HEK293 (cell line): Measurements from ENCODE around the gene EYS.

Source experiments
- CTCF ChIA-PET: fragments of 350-600 bp; formaldehyde crosslinking; extraction: SDS; loops from one replicate; lab custom pipeline; 2021; ENCODE audit warnings: antibody characterized with exemption; lab: Yijun Ruan, JAX
- POLR2A ChIA-PET: fragments of 300-600 bp; formaldehyde crosslinking; extraction: SDS; loops from one replicate; lab custom pipeline; 2020; ENCODE audit warnings: antibody characterized with exemption, inconsistent platforms; lab: Yijun Ruan, JAX
- H3K27ac ChIP-seq: fragments of 200-500 bp; sonication (Bioruptor generic); 2 replicates; pipeline ENCODE4 v1.5.1; 2014; ENCODE audit warnings: low read depth, low read length, control low read depth, inconsistent platforms; ENCODE audit errors: extremely low read depth
- H3K36me3 ChIP-seq, 2 experiments: fragments of 200-500 bp in 1 of 2; sonication (Bioruptor generic) in 1 of 2; 1 replicate in 1 of 2; 2 replicates in 1 of 2; pipeline ENCODE4 v1.5.1; 2014 to 2017; ENCODE audit warnings: inconsistent platforms in 2 of 2, low read length in 2 of 2; ENCODE audit not compliant: control insufficient read depth in 2 of 2, insufficient read depth in 1 of 2
- H3K4me1 ChIP-seq: fragments of 200-500 bp; sonication (Bioruptor generic); 2 replicates; pipeline ENCODE4 v1.5.1; 2014; ENCODE audit warnings: mild to moderate bottlenecking, low read length, inconsistent platforms; ENCODE audit not compliant: control insufficient read depth, insufficient read depth
- H3K4me3 ChIP-seq: 2 replicates; pipeline ENCODE4 v1.5.1; 2011; ENCODE audit warnings: low read depth, mild to moderate bottlenecking, control low read depth, low read length, moderate library complexity
- H3K9me3 ChIP-seq: fragments of 200-500 bp; sonication (Bioruptor generic); 2 replicates; pipeline ENCODE4 v1.5.1; 2014; ENCODE audit warnings: low read depth, low read length, inconsistent platforms; ENCODE audit not compliant: control insufficient read depth, insufficient read depth
- GLIS1 ChIP-seq: fragments of 450-650 bp; formaldehyde crosslinking; IDR thresholded peaks from 2 replicates; pipeline ENCODE4 v1.5.1; 2016; ENCODE audit warnings: missing biosample characterization, missing genetic modification characterization
- GLIS2 ChIP-seq: fragments of 450-650 bp; formaldehyde crosslinking; IDR thresholded peaks from 2 replicates; pipeline ENCODE4 v1.5.1; 2016; ENCODE audit warnings: missing biosample characterization, missing genetic modification characterization
- KLF9 ChIP-seq: fragments of 450-650 bp; formaldehyde crosslinking; IDR thresholded peaks from 2 replicates; pipeline ENCODE4 v1.5.1; 2016; ENCODE audit warnings: missing biosample characterization, missing genetic modification characterization, low read depth
- OSR2 ChIP-seq: fragments of 450-650 bp; formaldehyde crosslinking; IDR thresholded peaks from 2 replicates; pipeline ENCODE4 v1.5.1; 2016; ENCODE audit warnings: missing biosample characterization, missing genetic modification characterization
- PRDM2 ChIP-seq: fragments of 450-650 bp; formaldehyde crosslinking; IDR thresholded peaks from 2 replicates; pipeline ENCODE4 v1.5.1; 2016; ENCODE audit warnings: missing biosample characterization, missing genetic modification characterization, borderline replicate concordance
- RBAK ChIP-seq: fragments of 450-650 bp; formaldehyde crosslinking; IDR thresholded peaks from 2 replicates; pipeline ENCODE4 v1.5.1; 2016; ENCODE audit warnings: missing biosample characterization, missing genetic modification characterization
- REPIN1 ChIP-seq: fragments of 450-650 bp; formaldehyde crosslinking; IDR thresholded peaks from 2 replicates; pipeline ENCODE4 v1.5.1; 2017; ENCODE audit warnings: missing biosample characterization, missing genetic modification characterization, low read depth
- SCRT1 ChIP-seq: fragments of 450-650 bp; formaldehyde crosslinking; IDR thresholded peaks from 2 replicates; pipeline ENCODE4 v1.5.1; 2016; ENCODE audit warnings: missing biosample characterization, missing genetic modification characterization, borderline replicate concordance
- TRIM28 ChIP-seq: IDR thresholded peaks from 2 replicates; pipeline ENCODE4 v1.6.1; 2011; ENCODE audit warnings: low read length, control low read depth, borderline replicate concordance
- ZFP69B ChIP-seq: fragments of 450-650 bp; formaldehyde crosslinking; IDR thresholded peaks from 2 replicates; pipeline ENCODE4 v1.5.1; 2016; ENCODE audit warnings: missing biosample characterization, missing genetic modification characterization
- ZNF132 ChIP-seq: fragments of 450-650 bp; formaldehyde crosslinking; IDR thresholded peaks from 2 replicates; pipeline ENCODE4 v1.5.1; 2017; ENCODE audit warnings: missing biosample characterization, missing genetic modification characterization, borderline replicate concordance
- ZNF221 ChIP-seq: fragments of 450-650 bp; formaldehyde crosslinking; IDR thresholded peaks from 2 replicates; pipeline ENCODE4 v1.5.1; 2017; ENCODE audit warnings: missing biosample characterization, missing genetic modification characterization, borderline replicate concordance
- ZNF23 ChIP-seq: fragments of 450-650 bp; formaldehyde crosslinking; IDR thresholded peaks from 2 replicates; pipeline ENCODE4 v1.5.1; 2016; ENCODE audit warnings: missing biosample characterization, missing genetic modification characterization, borderline replicate concordance
- ZNF239 ChIP-seq: fragments of 450-650 bp; formaldehyde crosslinking; IDR thresholded peaks from 2 replicates; pipeline ENCODE4 v1.5.1; 2016; ENCODE audit warnings: missing biosample characterization, missing genetic modification characterization
- ZNF266 ChIP-seq: fragments of 450-650 bp; formaldehyde crosslinking; IDR thresholded peaks from 2 replicates; pipeline ENCODE4 v1.5.1; 2016; ENCODE audit warnings: missing biosample characterization, missing genetic modification characterization, low read depth
- ZNF366 ChIP-seq: fragments of 450-650 bp; formaldehyde crosslinking; conservative IDR thresholded peaks from 2 replicates; pipeline ENCODE4 v1.5.1; 2016; ENCODE audit warnings: missing biosample characterization, missing genetic modification characterization
- ZNF416 ChIP-seq: fragments of 450-650 bp; formaldehyde crosslinking; IDR thresholded peaks from 2 replicates; pipeline ENCODE4 v1.5.1; 2016; ENCODE audit warnings: missing biosample characterization, missing genetic modification characterization
- ZNF48 ChIP-seq: fragments of 450-650 bp; formaldehyde crosslinking; IDR thresholded peaks from 2 replicates; pipeline ENCODE4 v1.5.1; 2016; ENCODE audit warnings: missing biosample characterization, missing genetic modification characterization
- ZNF529 ChIP-seq: fragments of 450-650 bp; formaldehyde crosslinking; IDR thresholded peaks from 2 replicates; pipeline ENCODE4 v1.5.1; 2017; ENCODE audit warnings: missing genetic modification characterization, missing biosample characterization; ENCODE audit not compliant: insufficient replicate concordance
- ZNF544 ChIP-seq: fragments of 450-650 bp; formaldehyde crosslinking; IDR thresholded peaks from 2 replicates; pipeline ENCODE4 v1.5.0; 2017; ENCODE audit warnings: missing biosample characterization, missing genetic modification characterization
- ZNF549 ChIP-seq: fragments of 450-650 bp; IDR thresholded peaks from 2 replicates; pipeline ENCODE4 v1.5.1; 2018; ENCODE audit warnings: missing biosample characterization, missing genetic modification characterization, mild to moderate bottlenecking, inconsistent platforms, moderate library complexity
- ZNF558 ChIP-seq: fragments of 450-650 bp; formaldehyde crosslinking; IDR thresholded peaks from 2 replicates; pipeline ENCODE4 v1.5.1; 2016; ENCODE audit warnings: missing biosample characterization, missing genetic modification characterization
- ZNF585B ChIP-seq: fragments of 450-650 bp; formaldehyde crosslinking; IDR thresholded peaks from 2 replicates; pipeline ENCODE4 v1.5.1; 2016; ENCODE audit warnings: missing biosample characterization, missing genetic modification characterization
- ZNF664 ChIP-seq: fragments of 450-650 bp; formaldehyde crosslinking; IDR thresholded peaks from 2 replicates; pipeline ENCODE4 v1.5.1; 2016; ENCODE audit warnings: missing biosample characterization, missing genetic modification characterization
- ZNF777 ChIP-seq: fragments of 450-650 bp; formaldehyde crosslinking; IDR thresholded peaks from 2 replicates; pipeline ENCODE4 v1.5.1; 2017; ENCODE audit warnings: missing biosample characterization, missing genetic modification characterization, borderline replicate concordance
- TF ChIP-seq, protein P1 (sequence below): fragments of 450-650 bp; formaldehyde crosslinking; IDR thresholded peaks from 2 replicates; pipeline ENCODE4 v1.5.1; 2016; ENCODE audit warnings: missing biosample characterization, missing genetic modification characterization
- TF ChIP-seq, protein P2 (sequence below): fragments of 450-650 bp; formaldehyde crosslinking; IDR thresholded peaks from 2 replicates; pipeline ENCODE4 v1.5.1; 2016; ENCODE audit warnings: missing biosample characterization, missing genetic modification characterization, borderline replicate concordance
- TF ChIP-seq, protein P3 (sequence below): fragments of 450-650 bp; formaldehyde crosslinking; IDR thresholded peaks from 2 replicates; pipeline ENCODE4 v1.5.1; 2016; ENCODE audit warnings: missing biosample characterization, missing genetic modification characterization

Gene EYS

GRCh38 chr6:64477391-64477790, 1229.6 kb downstream of the EYS start:
- POLR2A ChIA-PET, result no interaction called here
- H3K9me3 ChIP-seq, result no peaks in the 10 kb centered on the region
- H3K4me3 ChIP-seq, result no peak overlapping the region
- no peaks in the 10 kb centered on the region for H3K4me1 ChIP-seq
- no peak overlapping the region for H3K27ac ChIP-seq
- H3K36me3 ChIP-seq, result no peaks in the 10 kb centered on the region
- TF ChIP-seq KLF9 (no peak), ZNF558 (tag by site-specific recombination) (no peak), ZNF549 (tag by site-specific recombination) (no peak), GLIS2 (tag by site-specific recombination) (no peak), ZNF266 (tag by site-specific recombination) (no peak), TRIM28 (no peak), ZNF664 (no peak), ZNF366 (no peak), ZNF585B (tag by site-specific recombination) (no peak), ZNF239 (no peak), OSR2 (tag by site-specific recombination) (no peak), ZNF529 (no peak), ZNF777 (no peak), ZNF23 (tag by site-specific recombination) (no peak), PRDM2 (tag by site-specific recombination) (no peak), RBAK (tag by site-specific recombination) (no peak), REPIN1 (tag by site-specific recombination) (no peak)
- TF ChIP-seq, all 188 proteins: peak for 0
- CTCF ChIA-PET, result interaction anchor here (1.0 to 2.3 kb wide), 2 partner anchors 8 to 28 kb away, joined by 6 to 8 read pairs; no protein-coding TSS in a partner anchor

DNA sequence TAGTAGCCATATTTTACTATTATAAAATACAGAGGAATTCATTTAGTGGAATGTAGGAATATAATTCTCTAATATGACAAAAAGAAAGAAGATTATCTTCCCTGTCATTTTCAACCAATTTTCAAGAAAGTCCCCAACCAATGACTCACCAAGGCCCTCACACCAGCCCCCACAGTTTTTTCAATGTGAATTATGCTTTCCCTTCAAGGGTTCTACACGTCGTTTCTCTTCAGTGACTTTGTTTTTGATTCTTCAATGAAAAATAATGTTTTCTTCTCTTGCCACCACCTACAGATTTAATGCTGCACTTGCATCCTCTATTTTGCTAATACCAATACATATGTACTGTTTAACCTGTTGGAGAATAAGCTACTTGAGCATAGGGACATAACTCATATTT, 1230.1 kb downstream of the EYS start:
- Histone ChIP-seq H3K4me1 (no peaks in the 10 kb centered on the region), H3K27ac (no peak overlapping the region), H3K4me3 (no peak overlapping the region), H3K36me3 (no peaks in the 10 kb centered on the region), H3K9me3 (no peaks in the 10 kb centered on the region)
- CTCF ChIA-PET, result interaction anchor here (2.3 kb wide), 1 partner anchor 28 kb away, joined by 8 read pairs; no protein-coding TSS in a partner anchor
- POLR2A ChIA-PET, result no interaction called here
- TF ChIP-seq ZFP69B, result no peak
- TF ChIP-seq ZNF544 (tag by site-specific recombination), result no peak
- TF ChIP-seq, protein P1, sequence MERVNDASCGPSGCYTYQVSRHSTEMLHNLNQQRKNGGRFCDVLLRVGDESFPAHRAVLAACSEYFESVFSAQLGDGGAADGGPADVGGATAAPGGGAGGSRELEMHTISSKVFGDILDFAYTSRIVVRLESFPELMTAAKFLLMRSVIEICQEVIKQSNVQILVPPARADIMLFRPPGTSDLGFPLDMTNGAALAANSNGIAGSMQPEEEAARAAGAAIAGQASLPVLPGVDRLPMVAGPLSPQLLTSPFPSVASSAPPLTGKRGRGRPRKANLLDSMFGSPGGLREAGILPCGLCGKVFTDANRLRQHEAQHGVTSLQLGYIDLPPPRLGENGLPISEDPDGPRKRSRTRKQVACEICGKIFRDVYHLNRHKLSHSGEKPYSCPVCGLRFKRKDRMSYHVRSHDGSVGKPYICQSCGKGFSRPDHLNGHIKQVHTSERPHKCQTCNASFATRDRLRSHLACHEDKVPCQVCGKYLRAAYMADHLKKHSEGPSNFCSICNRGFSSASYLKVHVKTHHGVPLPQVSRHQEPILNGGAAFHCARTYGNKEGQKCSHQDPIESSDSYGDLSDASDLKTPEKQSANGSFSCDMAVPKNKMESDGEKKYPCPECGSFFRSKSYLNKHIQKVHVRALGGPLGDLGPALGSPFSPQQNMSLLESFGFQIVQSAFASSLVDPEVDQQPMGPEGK, result no peak
- TF ChIP-seq ZNF48 (tag by site-specific recombination), result no peak
- no peak for TF ChIP-seq ZNF416
- no peak for TF ChIP-seq SCRT1 (tag by site-specific recombination)
- TF ChIP-seq ZNF221 (tag by site-specific recombination), result no peak
- TF ChIP-seq GLIS1 (tag by site-specific recombination), result no peak
- TF ChIP-seq, protein P2, sequence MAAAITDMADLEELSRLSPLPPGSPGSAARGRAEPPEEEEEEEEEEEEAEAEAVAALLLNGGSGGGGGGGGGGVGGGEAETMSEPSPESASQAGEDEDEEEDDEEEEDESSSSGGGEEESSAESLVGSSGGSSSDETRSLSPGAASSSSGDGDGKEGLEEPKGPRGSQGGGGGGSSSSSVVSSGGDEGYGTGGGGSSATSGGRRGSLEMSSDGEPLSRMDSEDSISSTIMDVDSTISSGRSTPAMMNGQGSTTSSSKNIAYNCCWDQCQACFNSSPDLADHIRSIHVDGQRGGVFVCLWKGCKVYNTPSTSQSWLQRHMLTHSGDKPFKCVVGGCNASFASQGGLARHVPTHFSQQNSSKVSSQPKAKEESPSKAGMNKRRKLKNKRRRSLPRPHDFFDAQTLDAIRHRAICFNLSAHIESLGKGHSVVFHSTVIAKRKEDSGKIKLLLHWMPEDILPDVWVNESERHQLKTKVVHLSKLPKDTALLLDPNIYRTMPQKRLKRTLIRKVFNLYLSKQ, result no peak
- no peak for TF ChIP-seq ZNF132 (tag by site-specific recombination)
- TF ChIP-seq, protein P3, sequence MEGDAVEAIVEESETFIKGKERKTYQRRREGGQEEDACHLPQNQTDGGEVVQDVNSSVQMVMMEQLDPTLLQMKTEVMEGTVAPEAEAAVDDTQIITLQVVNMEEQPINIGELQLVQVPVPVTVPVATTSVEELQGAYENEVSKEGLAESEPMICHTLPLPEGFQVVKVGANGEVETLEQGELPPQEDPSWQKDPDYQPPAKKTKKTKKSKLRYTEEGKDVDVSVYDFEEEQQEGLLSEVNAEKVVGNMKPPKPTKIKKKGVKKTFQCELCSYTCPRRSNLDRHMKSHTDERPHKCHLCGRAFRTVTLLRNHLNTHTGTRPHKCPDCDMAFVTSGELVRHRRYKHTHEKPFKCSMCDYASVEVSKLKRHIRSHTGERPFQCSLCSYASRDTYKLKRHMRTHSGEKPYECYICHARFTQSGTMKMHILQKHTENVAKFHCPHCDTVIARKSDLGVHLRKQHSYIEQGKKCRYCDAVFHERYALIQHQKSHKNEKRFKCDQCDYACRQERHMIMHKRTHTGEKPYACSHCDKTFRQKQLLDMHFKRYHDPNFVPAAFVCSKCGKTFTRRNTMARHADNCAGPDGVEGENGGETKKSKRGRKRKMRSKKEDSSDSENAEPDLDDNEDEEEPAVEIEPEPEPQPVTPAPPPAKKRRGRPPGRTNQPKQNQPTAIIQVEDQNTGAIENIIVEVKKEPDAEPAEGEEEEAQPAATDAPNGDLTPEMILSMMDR (tag by site-specific recombination), result no peak
